Bronchial epithelial cell (primary cell): ENCODE measurements around the gene PLD5. TPM values are rescaled to one million over a fixed set of nuclear protein-coding genes. Genes with fewer than 3 reads are reported as not detected.

Source experiments
- DNase-seq: peaks from one replicate; pipeline ENCODE4 v3.0.0-alpha.2; 2010; ENCODE audit warnings: low read depth
- FAIRE-seq: peaks from 2 replicates; lab custom pipeline; 2011; peaks lifted over from hg19 to GRCh38; lab: Jason Lieb, UNC
- H3K27me3 ChIP-seq: 2 replicates; pipeline ENCODE4 v1.5.1; 2011; ENCODE audit warnings: low read length; ENCODE audit not compliant: control insufficient read depth, insufficient read depth
- H3K36me3 ChIP-seq: 2 replicates; pipeline ENCODE4 v1.5.1; 2011; ENCODE audit warnings: low read length; ENCODE audit not compliant: control insufficient read depth, insufficient read depth
- H3K4me3 ChIP-seq: 2 replicates; pipeline ENCODE4 v1.5.1; 2011; ENCODE audit warnings: mild to moderate bottlenecking, low read depth, low read length, control low read depth
- CTCF ChIP-seq: IDR thresholded peaks from 2 replicates; pipeline ENCODE4 v1.5.1; 2011; ENCODE audit warnings: mild to moderate bottlenecking, moderate library complexity, low read length, control low read depth, inconsistent platforms; ENCODE audit not compliant: insufficient read depth, severe bottlenecking
- total RNA-seq: library from RNA; depleted of rRNA; stranded (reverse); fragments of >200 nt; gene quantifications from 2 replicates; pipeline ENCODE4 v1.2.1, GENCODE V29; 2014

The PLD5 gene
- total RNA-seq, 1 donor from 2014 or later, result under 0.01 TPM

GRCh38 chr1:242448910-242449645 lies 75.4 kb downstream of the PLD5 start:
- H3K36me3 ChIP-seq, result no peaks in the 10 kb centered on the region
- no peak overlapping the region for H3K4me3 ChIP-seq
- H3K27me3 ChIP-seq, result no peaks in the 10 kb centered on the region
- FAIRE-seq (no peak), DNase-seq (no peak)
- TF ChIP-seq CTCF, result no peak

GRCh38 chr1:242447689-242448088 lies 76.8 kb downstream of the PLD5 start:
- H3K27me3 ChIP-seq, result no peaks in the 10 kb centered on the region
- H3K4me3 ChIP-seq, result no peak overlapping the region
- no peaks in the 10 kb centered on the region for H3K36me3 ChIP-seq
- DNase-seq (no peak), FAIRE-seq (no peak)
- TF ChIP-seq CTCF, result no peak

- no peaks in the 10 kb centered on the region for H3K36me3 ChIP-seq
Measured at GRCh38 chr1:242440757-242441156, 83.7 kb downstream of the PLD5 start.

GRCh38 chr1:242435200-242435599 lies 89.3 kb downstream of the PLD5 start:
- FAIRE-seq, result no peak
- no peaks in the 10 kb centered on the region for H3K36me3 ChIP-seq
- no peak for DNase-seq
- no peaks in the 10 kb centered on the region for H3K27me3 ChIP-seq
- TF ChIP-seq CTCF, result no peak
- no peak overlapping the region for H3K4me3 ChIP-seq

More at GRCh38 chr1:242440757-242441156, 83.7 kb downstream of the PLD5 start:
- TF ChIP-seq CTCF, result no peak
- Histone ChIP-seq H3K4me3 (no peak overlapping the region), H3K27me3 (no peaks in the 10 kb centered on the region)
- DNase-seq, result no peak
- FAIRE-seq, result no peak

DNA sequence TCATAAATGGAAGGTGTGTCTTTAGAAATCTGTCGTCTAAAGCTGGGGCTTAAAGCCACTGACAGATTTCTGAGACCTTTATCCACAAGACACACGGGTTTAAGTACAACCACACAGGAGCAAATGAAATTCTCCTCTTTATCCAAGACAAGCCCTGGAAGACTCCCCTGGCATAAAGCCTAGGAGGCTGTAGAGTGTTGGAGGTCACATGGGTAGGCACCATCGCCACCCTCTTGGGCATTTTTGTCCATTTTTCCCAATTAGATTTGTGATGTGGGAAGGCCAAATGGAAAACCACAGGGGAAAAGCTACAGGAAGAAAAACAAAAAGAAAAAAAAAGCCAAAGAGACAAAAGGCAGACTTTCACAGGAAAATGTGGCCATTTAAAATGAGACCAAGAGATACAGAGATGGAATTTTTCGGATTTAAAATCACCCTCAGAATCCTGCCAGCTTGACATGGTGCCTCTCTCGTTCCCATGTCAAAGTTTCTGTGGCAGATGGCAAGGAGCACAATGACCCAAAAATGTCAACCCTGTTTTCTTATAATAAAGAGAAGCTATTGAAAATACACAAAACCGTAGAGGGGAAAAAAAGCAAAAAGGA lies 91.9 kb downstream of the PLD5 start:
- no peak for TF ChIP-seq CTCF
- FAIRE-seq (no peak), DNase-seq (no peak)
- Histone ChIP-seq H3K4me3 (no peak overlapping the region), H3K36me3 (no peaks in the 10 kb centered on the region), H3K27me3 (no peaks in the 10 kb centered on the region)
